Muscle layer of duodenum (tissue), 2 donors: ENCODE data around the gene PRR16.

ENCODE experiments used
- H3K27ac ChIP-seq: one replicate; pipeline ENCODE4 v1.7.0; 2013; ENCODE audit warnings: mild to moderate bottlenecking, low read length
- H3K27me3 ChIP-seq: one replicate; pipeline ENCODE4 v1.7.0; 2013; ENCODE audit warnings: low read depth, mild to moderate bottlenecking, control low read depth, low read length
- H3K36me3 ChIP-seq, 2 donors: one replicate each; pipeline ENCODE4 v1.7.0; 2013; ENCODE audit warnings: low read length in 2 of 2, control low read depth in 1 of 2, mild to moderate bottlenecking in 1 of 2; ENCODE audit not compliant: insufficient read depth in 2 of 2, control insufficient read depth in 1 of 2
- H3K4me1 ChIP-seq, 2 donors: one replicate each; pipeline ENCODE4 v1.7.0; 2013; ENCODE audit warnings: low read length in 2 of 2, mild to moderate bottlenecking in 2 of 2, control low read depth in 1 of 2, moderate library complexity in 1 of 2; ENCODE audit not compliant: insufficient read depth in 2 of 2, control insufficient read depth in 1 of 2
- H3K4me3 ChIP-seq, 2 donors: one replicate each; pipeline ENCODE4 v1.7.0; 2013; ENCODE audit warnings: low read length in 2 of 2, low read depth in 1 of 2, mild to moderate bottlenecking in 1 of 2
- H3K9me3 ChIP-seq, 2 donors: one replicate each; pipeline ENCODE4 v1.7.0; 2013; ENCODE audit warnings: low read length in 2 of 2, control low read depth in 1 of 2, mild to moderate bottlenecking in 1 of 2; ENCODE audit not compliant: control insufficient read depth in 1 of 2
- donor health status: healthy.

Gene PRR16

DNA sequence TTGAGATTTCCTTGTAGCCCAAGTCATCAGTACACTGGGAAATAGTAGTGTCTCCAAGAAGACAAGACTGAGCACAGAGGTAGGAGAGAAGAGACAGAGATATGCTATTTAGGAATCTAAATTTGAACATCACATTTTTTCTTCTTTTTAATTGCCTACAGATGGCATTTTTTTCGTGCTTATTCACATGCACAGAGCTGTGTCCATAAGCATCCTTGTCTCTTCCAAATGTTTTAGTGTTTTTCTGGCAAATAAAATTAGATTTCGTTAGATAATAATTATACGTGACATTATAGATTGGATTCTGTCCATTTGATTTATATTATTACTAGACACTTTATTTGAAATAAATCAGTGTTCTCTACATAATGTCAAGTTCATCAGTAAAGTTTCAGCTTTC, 80.9 kb downstream of the PRR16 start:
- H3K9me3 ChIP-seq: no peaks in the 10 kb centered on the region
- H3K27ac ChIP-seq: no peak overlapping the region
- H3K4me1 ChIP-seq: no peaks in the 10 kb centered on the region
- no peak overlapping the region for H3K4me3 ChIP-seq
- H3K27me3 ChIP-seq: no peaks in the 10 kb centered on the region
- H3K36me3 ChIP-seq: no peaks in the 10 kb centered on the region

DNA sequence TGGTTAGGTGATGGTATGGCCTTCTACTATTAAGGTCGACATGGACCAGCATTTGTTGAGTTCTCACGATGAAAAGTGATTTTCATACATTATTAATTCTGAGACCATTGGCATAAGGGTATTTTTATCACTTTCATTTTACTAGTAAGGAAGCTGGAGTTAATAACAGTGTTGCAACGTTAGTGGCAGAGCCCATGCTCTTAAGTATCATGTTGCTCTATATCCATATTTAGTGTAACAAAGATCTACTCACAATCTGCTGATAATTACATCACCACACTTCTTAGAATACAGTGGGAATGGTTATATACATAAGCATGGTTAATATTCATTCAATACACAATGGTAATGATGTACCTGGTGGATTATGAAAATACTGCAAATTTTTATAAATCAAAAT, 81.9 kb downstream of the PRR16 start:
- Histone ChIP-seq H3K4me3 (no peak overlapping the region), H3K36me3 (no peaks in the 10 kb centered on the region), H3K4me1 (no peaks in the 10 kb centered on the region), H3K27ac (no peak overlapping the region), H3K27me3 (no peaks in the 10 kb centered on the region), H3K9me3 (no peaks in the 10 kb centered on the region)

DNA sequence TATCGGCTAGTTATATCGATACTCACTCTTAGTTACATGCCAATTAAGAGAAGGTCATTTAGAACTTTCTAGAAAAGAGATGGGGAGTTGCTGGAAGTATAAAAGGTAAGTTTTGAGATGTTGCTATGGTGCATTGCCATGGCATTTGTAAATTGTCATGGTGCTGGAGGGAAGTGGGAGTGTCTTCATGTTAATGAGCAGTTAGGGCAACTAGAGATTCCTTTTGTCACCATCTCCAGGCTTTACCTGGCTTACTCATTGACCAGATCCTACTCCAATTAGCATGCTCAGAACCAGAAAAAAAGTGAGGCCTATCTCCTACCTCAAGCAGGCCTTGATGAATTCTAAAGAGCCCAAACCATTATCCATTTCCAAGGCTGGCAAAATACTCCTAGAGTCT, 82.8 kb downstream of the PRR16 start:
- Histone ChIP-seq H3K27ac (no peak overlapping the region), H3K4me1 (no peaks in the 10 kb centered on the region), H3K36me3 (no peaks in the 10 kb centered on the region), H3K9me3 (no peaks in the 10 kb centered on the region), H3K4me3 (no peak overlapping the region), H3K27me3 (no peaks in the 10 kb centered on the region)

DNA sequence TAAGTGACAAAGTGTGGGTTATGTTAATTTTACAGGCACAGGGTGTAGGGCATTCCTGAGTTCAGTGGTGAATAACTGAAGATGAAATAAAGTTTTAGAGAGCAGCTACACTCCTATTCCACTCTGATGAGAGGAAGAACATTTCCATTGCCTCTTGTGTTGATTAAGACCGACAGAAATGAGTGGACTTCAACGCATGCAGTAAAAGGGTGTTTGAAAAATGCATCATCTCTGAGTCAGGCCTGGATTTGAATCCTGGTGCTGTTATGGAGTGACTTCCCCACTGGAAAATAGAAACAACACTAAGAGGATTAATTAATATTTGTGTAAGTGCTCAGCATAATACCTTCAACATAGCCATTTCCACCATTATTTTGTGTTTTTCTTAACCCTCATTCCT, 86.3 kb downstream of the PRR16 start:
- no peaks in the 10 kb centered on the region for H3K27me3 ChIP-seq
- H3K36me3 ChIP-seq: no peaks in the 10 kb centered on the region
- H3K27ac ChIP-seq: no peak overlapping the region
- no peaks in the 10 kb centered on the region for H3K4me1 ChIP-seq
- no peaks in the 10 kb centered on the region for H3K9me3 ChIP-seq
- H3K4me3 ChIP-seq: no peak overlapping the region

DNA sequence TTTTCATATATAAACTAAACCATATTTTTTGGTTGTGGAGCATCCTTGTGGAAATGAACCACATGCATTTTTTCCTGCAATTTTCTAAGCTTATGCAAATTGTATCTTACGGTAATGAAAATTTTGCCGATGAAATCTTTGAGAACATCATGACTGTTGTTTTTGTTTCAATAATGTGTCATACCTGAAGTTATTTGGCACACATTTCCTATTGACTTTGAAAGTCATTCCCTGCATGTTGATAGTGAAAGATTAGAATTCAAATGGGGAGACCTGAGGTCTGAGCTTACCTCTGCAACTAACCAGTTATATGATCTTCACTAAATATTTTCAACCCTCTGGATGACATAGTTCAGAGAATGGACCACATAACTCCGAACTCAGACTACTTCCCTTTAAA, 88.5 kb downstream of the PRR16 start:
- no peak overlapping the region for H3K4me3 ChIP-seq

DNA sequence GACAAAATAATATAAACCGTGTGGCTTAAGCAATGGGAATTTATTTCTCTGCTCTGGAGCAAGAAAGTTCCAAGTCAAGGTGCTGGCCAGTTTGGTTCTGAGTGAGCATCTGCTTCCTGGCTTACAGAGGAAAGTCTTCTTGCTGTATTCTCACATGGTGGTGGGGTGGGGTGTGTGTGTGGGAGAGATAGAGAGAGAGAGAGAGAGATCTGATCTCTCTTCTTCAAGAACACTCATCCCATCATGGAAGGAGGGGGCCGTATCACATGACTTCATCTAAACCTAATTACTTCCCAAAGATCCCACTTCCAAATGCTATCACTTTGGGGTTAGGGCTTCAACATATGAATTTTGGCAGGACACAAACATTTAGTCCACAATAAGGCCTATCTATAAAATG, 91.2 kb downstream of the PRR16 start:
- Histone ChIP-seq H3K4me1 (no peaks in the 10 kb centered on the region), H3K9me3 (no peaks in the 10 kb centered on the region), H3K4me3 (no peak overlapping the region), H3K27ac (no peak overlapping the region), H3K27me3 (no peaks in the 10 kb centered on the region), H3K36me3 (no peaks in the 10 kb centered on the region)

More for the DNA sequence above, 88.5 kb downstream of the PRR16 start:
- Histone ChIP-seq H3K27ac (no peak overlapping the region), H3K36me3 (no peaks in the 10 kb centered on the region), H3K27me3 (no peaks in the 10 kb centered on the region), H3K9me3 (no peaks in the 10 kb centered on the region), H3K4me1 (no peaks in the 10 kb centered on the region)

DNA sequence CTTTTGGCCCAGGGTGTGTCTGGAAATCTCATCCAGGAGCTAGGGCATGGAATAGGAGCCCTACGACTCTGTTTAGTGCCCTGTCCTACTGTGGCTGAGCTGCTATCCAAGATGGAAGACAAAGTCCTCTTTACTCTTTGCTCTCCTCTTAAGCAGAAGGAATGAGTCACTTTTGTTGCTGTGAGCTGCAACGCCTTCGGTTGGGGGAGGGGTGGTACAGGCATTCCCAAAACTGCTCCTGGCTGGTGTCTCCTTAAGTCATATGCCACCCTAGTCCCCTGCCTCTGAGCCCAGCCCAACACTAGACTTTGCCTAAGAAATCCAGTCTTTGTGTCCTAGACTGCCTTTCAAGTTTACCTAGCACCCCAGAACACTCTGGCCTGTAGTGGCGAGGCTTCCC, 99.9 kb downstream of the PRR16 start:
- Histone ChIP-seq H3K27ac (no peak overlapping the region), H3K9me3 (no peaks in the 10 kb centered on the region), H3K4me1 (peaks cover 0 to 2% of the 10 kb centered on the region in 2 donors), H3K4me3 (no peak overlapping the region), H3K36me3 (no peaks in the 10 kb centered on the region), H3K27me3 (no peaks in the 10 kb centered on the region)

DNA sequence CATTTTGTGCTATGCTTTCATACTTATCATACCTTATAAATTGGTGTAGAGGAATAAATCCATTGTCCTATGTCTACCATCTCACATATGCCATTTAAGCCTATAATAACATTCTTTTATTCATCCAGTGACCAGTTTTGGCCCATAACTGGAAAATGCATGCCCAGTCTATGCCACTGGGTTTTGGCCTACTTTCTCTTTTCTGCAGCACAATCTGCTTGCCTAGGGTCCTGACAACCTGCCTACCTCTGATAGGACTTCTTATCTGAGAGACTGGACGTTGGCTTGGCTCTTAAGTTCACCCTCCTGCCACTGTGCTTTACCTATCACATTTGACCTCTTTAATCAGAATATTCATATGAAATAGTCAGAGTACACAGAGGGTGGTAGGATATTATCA, 103.0 kb downstream of the PRR16 start:
- no peaks in the 10 kb centered on the region for H3K9me3 ChIP-seq
- H3K4me1 ChIP-seq: no peaks in the 10 kb centered on the region
- H3K27me3 ChIP-seq: no peaks in the 10 kb centered on the region
- no peak overlapping the region for H3K27ac ChIP-seq
- no peak overlapping the region for H3K4me3 ChIP-seq
- H3K36me3 ChIP-seq: no peaks in the 10 kb centered on the region

DNA sequence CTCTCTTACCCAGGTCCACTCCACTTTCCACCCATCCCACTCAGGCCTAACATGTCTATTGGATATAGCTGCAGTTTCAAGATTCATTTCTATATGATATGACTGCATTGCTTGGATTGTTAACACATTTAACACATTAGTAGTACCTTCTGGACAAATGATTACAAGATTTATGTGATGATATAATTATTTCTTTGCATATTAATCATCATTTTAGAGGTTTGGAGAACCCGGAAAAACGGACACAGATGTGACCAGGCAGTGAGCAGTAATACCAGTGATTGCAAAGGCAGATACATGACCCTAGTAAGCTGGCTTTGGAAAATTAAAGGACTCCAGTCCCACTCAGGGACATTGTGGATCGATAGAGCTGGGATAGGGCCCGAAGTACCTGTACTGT, 103.8 kb downstream of the PRR16 start:
- Histone ChIP-seq H3K27ac (no peak overlapping the region), H3K4me3 (no peak overlapping the region), H3K27me3 (no peaks in the 10 kb centered on the region), H3K4me1 (no peaks in the 10 kb centered on the region), H3K36me3 (no peaks in the 10 kb centered on the region), H3K9me3 (no peaks in the 10 kb centered on the region)

DNA sequence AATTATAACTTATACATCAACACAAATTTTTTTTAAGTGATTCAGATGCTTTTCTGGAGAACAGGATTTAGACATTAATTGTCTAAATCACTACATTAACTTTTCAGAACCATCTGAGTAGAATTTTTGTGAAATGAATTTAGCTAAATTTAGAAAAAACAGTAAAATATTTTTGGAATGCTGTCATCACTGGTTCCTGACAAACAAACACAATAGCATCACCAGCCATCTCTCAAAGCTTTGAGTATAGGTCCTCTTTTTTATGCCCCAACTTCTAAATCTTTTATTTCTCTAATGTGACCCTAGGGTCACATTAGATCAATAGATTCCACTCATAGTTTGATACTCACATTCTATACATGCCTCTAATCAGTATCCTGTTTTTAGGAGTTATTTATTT, 104.6 kb downstream of the PRR16 start:
- Histone ChIP-seq H3K9me3 (no peaks in the 10 kb centered on the region), H3K27me3 (no peaks in the 10 kb centered on the region), H3K4me3 (no peak overlapping the region), H3K36me3 (no peaks in the 10 kb centered on the region), H3K4me1 (no peaks in the 10 kb centered on the region), H3K27ac (no peak overlapping the region)

DNA sequence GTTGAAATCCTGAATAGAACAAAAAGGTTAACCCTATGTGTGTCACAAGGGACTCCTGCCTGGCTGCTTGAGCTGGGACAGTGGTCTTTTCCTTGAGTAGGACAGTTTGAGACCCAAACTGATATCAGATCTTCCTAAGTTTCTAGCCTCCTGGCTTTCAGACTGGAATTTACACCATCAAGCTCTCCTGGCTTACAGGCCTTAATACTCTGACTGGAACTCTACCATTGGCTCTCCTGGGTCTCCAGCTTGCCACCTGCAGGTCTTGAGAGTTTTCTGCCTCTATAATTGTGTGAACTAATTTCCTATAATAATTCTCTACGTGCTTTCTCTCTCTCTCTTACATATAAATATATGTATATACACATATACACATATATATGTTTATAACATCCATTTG, 112.5 kb downstream of the PRR16 start:
- H3K36me3 ChIP-seq: no peaks in the 10 kb centered on the region
- no peaks in the 10 kb centered on the region for H3K27me3 ChIP-seq
- H3K4me3 ChIP-seq: no peak overlapping the region

DNA sequence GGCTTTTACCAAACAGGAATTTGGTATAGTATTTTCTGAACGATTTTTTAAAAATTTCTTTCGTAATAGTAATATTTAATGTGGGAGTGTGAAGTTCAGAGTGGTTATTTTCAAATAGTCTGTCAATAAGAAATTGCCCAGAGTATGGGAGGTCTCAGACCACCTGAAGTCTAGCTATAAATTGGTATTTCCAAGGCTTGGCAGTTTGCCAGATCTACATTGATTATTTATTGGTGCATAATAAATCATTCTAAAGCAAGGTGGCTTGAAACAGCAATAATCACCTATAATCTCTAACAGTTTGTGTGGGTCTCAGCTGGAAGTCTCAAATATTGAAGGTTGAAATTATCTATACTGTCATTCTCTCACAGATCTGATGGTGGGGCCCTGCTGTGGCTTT, 118.5 kb downstream of the PRR16 start:
- Histone ChIP-seq H3K4me1 (no peaks in the 10 kb centered on the region), H3K4me3 (no peak overlapping the region), H3K27ac (no peak overlapping the region), H3K27me3 (no peaks in the 10 kb centered on the region), H3K36me3 (no peaks in the 10 kb centered on the region), H3K9me3 (no peaks in the 10 kb centered on the region)

More for the DNA sequence above, 112.5 kb downstream of the PRR16 start:
- Histone ChIP-seq H3K27ac (no peak overlapping the region), H3K4me1 (no peaks in the 10 kb centered on the region), H3K9me3 (no peaks in the 10 kb centered on the region)
